ENCODE results near the gene HTR3A. TPM values are rescaled to one million over a fixed set of nuclear protein-coding genes. Genes with fewer than 3 reads are reported as not detected.
"Not testable (repeated sequence)": the region's sequence is repeated elsewhere in the genome, so short reads cannot be mapped to it uniquely, and the experiment has no call there.

The HTR3A gene
- total RNA-seq, 3 donors from 2014 or later, result 0.33 TPM; not detected in 2

GRCh38 chr11:113934761-113935160, 40.1 kb upstream of the HTR3A start:
- Histone ChIP-seq H3K4me1 (no peaks in the 10 kb centered on the region), H3K4me3 (no peak overlapping the region), H3K9me3 (no peaks in the 10 kb centered on the region), H3K36me3 (no peaks in the 10 kb centered on the region), H3K27ac (no peak overlapping the region), H3K27me3 (peaks cover 0 to 8% of the 10 kb centered on the region in 2 donors)
- no peak for DNase-seq (ENCODE audit: low spot score in 2 of 2)
- TF ChIP-seq CTCF (IDR thresholded peaks at IDR 0.05) (no peak), POLR2AphosphoS5 (IDR thresholded peaks at IDR 0.05) (no peak), POLR2A (IDR thresholded peaks at IDR 0.05) (no peak)
- intact Hi-C loops (cut with DNase I; ENCODE audit: low total_unique reads), result no loop called here

- no peaks in the 10 kb centered on the region for H3K4me1 ChIP-seq
- peaks cover 0 to 8% of the 10 kb centered on the region in 2 donors for H3K27me3 ChIP-seq
- TF ChIP-seq POLR2A (IDR thresholded peaks at IDR 0.05) (no peak), CTCF (IDR thresholded peaks at IDR 0.05) (no peak), POLR2AphosphoS5 (IDR thresholded peaks at IDR 0.05) (no peak)
- no peaks in the 10 kb centered on the region for H3K9me3 ChIP-seq
- intact Hi-C loops (cut with DNase I; ENCODE audit: low total_unique reads), result no loop called here
- H3K27ac ChIP-seq, result no peak overlapping the region
- H3K36me3 ChIP-seq, result no peaks in the 10 kb centered on the region
- DNase-seq (ENCODE audit: low spot score in 2 of 2), result no peak
- no peak overlapping the region for H3K4me3 ChIP-seq
Measured at GRCh38 chr11:113935858-113936257, 39.0 kb upstream of the HTR3A start.

GRCh38 chr11:113937918-113938317, 37.0 kb upstream of the HTR3A start:
- DNase-seq (ENCODE audit: low spot score in 2 of 2), result no peak
- no peak overlapping the region for H3K4me3 ChIP-seq
- intact Hi-C loops (cut with DNase I; ENCODE audit: low total_unique reads), result no loop called here
- no peak for TF ChIP-seq POLR2AphosphoS5 (IDR thresholded peaks at IDR 0.05)
- no peak for TF ChIP-seq CTCF (IDR thresholded peaks at IDR 0.05)
- TF ChIP-seq POLR2A (IDR thresholded peaks at IDR 0.05), result no peak
- H3K36me3 ChIP-seq, result no peaks in the 10 kb centered on the region
- H3K4me1 ChIP-seq, result no peaks in the 10 kb centered on the region
- peaks cover 0 to under 1% of the 10 kb centered on the region in 2 donors for H3K27me3 ChIP-seq
- no peak overlapping the region for H3K27ac ChIP-seq
- H3K9me3 ChIP-seq, result no peaks in the 10 kb centered on the region

GRCh38 chr11:113942256-113942655, 32.7 kb upstream of the HTR3A start:
- TF ChIP-seq POLR2A (IDR thresholded peaks at IDR 0.05), result no peak
- no peak for TF ChIP-seq CTCF (IDR thresholded peaks at IDR 0.05)
- no peak for TF ChIP-seq POLR2AphosphoS5 (IDR thresholded peaks at IDR 0.05)
- H3K27ac ChIP-seq, result no peak overlapping the region
- intact Hi-C loops (cut with DNase I; ENCODE audit: low total_unique reads), result no loop called here
- H3K27me3 ChIP-seq, result no peaks in the 10 kb centered on the region
- no peaks in the 10 kb centered on the region for H3K9me3 ChIP-seq
- DNase-seq (ENCODE audit: low spot score in 2 of 2), result no peak
- no peaks in the 10 kb centered on the region for H3K36me3 ChIP-seq
- no peaks in the 10 kb centered on the region for H3K4me1 ChIP-seq
- no peak overlapping the region for H3K4me3 ChIP-seq

- DNase-seq (ENCODE audit: low spot score in 2 of 2); H3K27me3 ChIP-seq; H3K27ac ChIP-seq; intact Hi-C loops (cut with DNase I; ENCODE audit: low total_unique reads); H3K36me3 ChIP-seq; H3K4me3 ChIP-seq; H3K9me3 ChIP-seq; H3K4me1 ChIP-seq: not testable (repeated sequence)
Measured at GRCh38 chr11:113946162-113946561, 28.7 kb upstream of the HTR3A start.

- TF ChIP-seq POLR2A (IDR thresholded peaks at IDR 0.05), result no peak
- no peak for TF ChIP-seq POLR2AphosphoS5 (IDR thresholded peaks at IDR 0.05)
- no peak for TF ChIP-seq CTCF (IDR thresholded peaks at IDR 0.05)
- intact Hi-C loops (cut with DNase I; ENCODE audit: low total_unique reads), result no loop called here
- no peak for DNase-seq (ENCODE audit: low spot score in 2 of 2)
- no peak overlapping the region for H3K4me3 ChIP-seq
- H3K27ac ChIP-seq, result no peak overlapping the region
- H3K9me3 ChIP-seq, result no peaks in the 10 kb centered on the region
- H3K27me3 ChIP-seq, result no peaks in the 10 kb centered on the region
- no peaks in the 10 kb centered on the region for H3K4me1 ChIP-seq
- H3K36me3 ChIP-seq, result no peaks in the 10 kb centered on the region
Measured at GRCh38 chr11:113947994-113948393, 26.9 kb upstream of the HTR3A start.
